OCI-LY3 (cell line): ENCODE results near the gene EFEMP2.

ENCODE experiments used
- H2AFZ ChIP-seq: fragments of 200-600, 300-600 bp; shearing (Covaris generic); 2 replicates; pipeline ENCODE4 v1.6.0; 2014; ENCODE audit warnings: antibody characterized with exemption, low read depth, low read length
- H3K27ac ChIP-seq: fragments of 200-600, 300-600 bp; sonication (generic); 2 replicates; pipeline ENCODE4 v1.5.1; 2014; ENCODE audit warnings: mild to moderate bottlenecking, low read length, moderate library complexity, mixed read lengths
- H3K27me3 ChIP-seq: fragments of 200-600, 300-600 bp; sonication (generic); 2 replicates; pipeline ENCODE4 v1.6.1; 2014; ENCODE audit warnings: low read depth, low read length, mixed read lengths
- H3K36me3 ChIP-seq: fragments of 200-600, 300-600 bp; sonication (generic); replicated peaks from 2 replicates; pipeline ENCODE3; 2014; ENCODE audit warnings: low read depth, low read length, mixed read lengths
- H3K4me1 ChIP-seq: fragments of 300-600, 200-600 bp; sonication (generic); 2 replicates; pipeline ENCODE4 v1.6.1; 2014; ENCODE audit warnings: low read length, mixed read lengths
- H3K4me2 ChIP-seq: fragments of 200-600, 300-600 bp; sonication (generic); 2 replicates; pipeline ENCODE4 v1.6.1; 2014; ENCODE audit warnings: low read length, mixed read lengths
- H3K4me3 ChIP-seq: fragments of 300-600, 200-600 bp; sonication (generic); 2 replicates; pipeline ENCODE4 v1.5.1; 2014; ENCODE audit warnings: antibody characterized with exemption, mild to moderate bottlenecking, low read length, moderate library complexity
- H3K79me2 ChIP-seq: fragments of 300-600, 200-600 bp; shearing (Covaris generic); 2 replicates; pipeline ENCODE4 v1.6.1; 2014; ENCODE audit warnings: mild to moderate bottlenecking, low read length, mixed read lengths
- H3K9ac ChIP-seq: fragments of 300-600, 200-600 bp; shearing (Covaris generic); 2 replicates; pipeline ENCODE4 v1.6.0; 2014; ENCODE audit warnings: mild to moderate bottlenecking, low read length, moderate library complexity
- H3K9me3 ChIP-seq: fragments of 200-600, 300-600 bp; shearing (Covaris generic); 2 replicates; pipeline ENCODE4 v1.6.1; 2014; ENCODE audit warnings: low read length, mixed read lengths; ENCODE audit not compliant: insufficient read depth
- H4K20me1 ChIP-seq: fragments of 200-600, 300-600 bp; sonication (generic); 2 replicates; pipeline ENCODE4 v1.6.1; 2016; ENCODE audit warnings: low read length, mixed read lengths; ENCODE audit not compliant: insufficient read depth
- CTCF ChIP-seq: fragments of 200-600, 300-600 bp; sonication (generic); IDR thresholded peaks from 2 replicates; pipeline ENCODE4 v1.5.1; 2014; ENCODE audit warnings: antibody characterized with exemption, low read length, low read depth
- EZH2phosphoT487 ChIP-seq: fragments of 200-600 bp; shearing (Covaris generic); IDR thresholded peaks from 2 replicates; pipeline ENCODE4 v1.6.1; 2018; ENCODE audit warnings: antibody characterized with exemption, mixed run types, low read depth

EFEMP2 gene

GRCh38 chr11:65865550-65866172, 6.9 kb downstream of the EFEMP2 start:
- Histone ChIP-seq H3K79me2 (peaks cover 19% of the 10 kb centered on the region), H3K4me1 (peaks cover 9% of the 10 kb centered on the region), H3K4me3 (no peak overlapping the region), H3K27ac (no peak overlapping the region), H3K36me3 (peaks cover 65% of the 10 kb centered on the region), H2AFZ (no peak overlapping the region), H3K9me3 (no peaks in the 10 kb centered on the region), H4K20me1 (no peaks in the 10 kb centered on the region; the same call in 1 of the 2 replicates), H3K27me3 (no peaks in the 10 kb centered on the region), H3K9ac (no peak overlapping the region), H3K4me2 (no peak overlapping the region)
- no peak for TF ChIP-seq CTCF
- TF ChIP-seq EZH2phosphoT487: no peak

DNA sequence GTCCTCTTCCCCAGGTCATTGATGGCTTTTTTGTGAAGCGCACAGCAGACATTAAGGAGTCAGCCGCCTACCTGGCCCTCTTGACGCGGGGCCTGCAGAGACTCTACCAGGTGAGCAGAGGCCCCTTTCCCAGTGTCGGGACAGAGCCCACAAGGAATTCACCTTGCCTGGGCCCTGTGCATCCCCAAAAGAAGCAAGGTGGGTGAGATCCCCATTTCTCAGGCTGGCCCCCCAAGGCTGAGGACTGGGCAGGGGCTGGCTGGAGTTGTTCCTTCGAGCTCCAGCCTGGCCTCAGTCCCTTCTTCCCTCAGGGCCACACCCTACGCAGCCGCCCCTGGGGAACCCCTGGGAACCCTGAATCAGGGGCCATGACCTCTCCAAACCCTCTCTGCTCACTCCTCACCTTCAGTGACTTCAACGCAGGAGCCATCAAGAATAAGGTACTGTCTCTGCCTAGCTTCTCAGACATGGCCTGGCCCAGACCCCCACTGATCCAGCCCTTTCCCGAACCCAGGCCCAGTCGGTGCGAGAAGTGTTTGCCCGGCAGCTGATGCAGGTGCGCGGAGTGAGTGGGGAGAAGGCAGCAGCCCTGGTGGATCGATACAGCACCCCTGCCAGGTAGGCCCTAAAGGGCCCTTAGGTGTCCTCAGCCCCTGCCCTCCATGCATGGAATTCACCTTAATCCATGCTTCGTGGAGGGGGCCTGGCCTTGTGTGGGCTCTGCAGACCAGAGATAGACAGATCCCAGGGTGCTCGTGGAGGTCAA, 7.7 kb downstream of the EFEMP2 start:
- no peak overlapping the region for H2AFZ ChIP-seq
- H3K36me3 ChIP-seq: peaks cover 65% of the 10 kb centered on the region
- no peaks in the 10 kb centered on the region; the same call in 1 of the 2 replicates for H4K20me1 ChIP-seq
- no peak overlapping the region for H3K4me3 ChIP-seq
- H3K27me3 ChIP-seq: no peaks in the 10 kb centered on the region
- H3K79me2 ChIP-seq: peaks cover 21% of the 10 kb centered on the region
- TF ChIP-seq EZH2phosphoT487 (no peak), CTCF (no peak)
- no peak overlapping the region for H3K4me2 ChIP-seq
- no peak overlapping the region for H3K9ac ChIP-seq
- H3K27ac ChIP-seq: no peak overlapping the region
- H3K9me3 ChIP-seq: no peaks in the 10 kb centered on the region
- peaks cover 9% of the 10 kb centered on the region for H3K4me1 ChIP-seq

DNA sequence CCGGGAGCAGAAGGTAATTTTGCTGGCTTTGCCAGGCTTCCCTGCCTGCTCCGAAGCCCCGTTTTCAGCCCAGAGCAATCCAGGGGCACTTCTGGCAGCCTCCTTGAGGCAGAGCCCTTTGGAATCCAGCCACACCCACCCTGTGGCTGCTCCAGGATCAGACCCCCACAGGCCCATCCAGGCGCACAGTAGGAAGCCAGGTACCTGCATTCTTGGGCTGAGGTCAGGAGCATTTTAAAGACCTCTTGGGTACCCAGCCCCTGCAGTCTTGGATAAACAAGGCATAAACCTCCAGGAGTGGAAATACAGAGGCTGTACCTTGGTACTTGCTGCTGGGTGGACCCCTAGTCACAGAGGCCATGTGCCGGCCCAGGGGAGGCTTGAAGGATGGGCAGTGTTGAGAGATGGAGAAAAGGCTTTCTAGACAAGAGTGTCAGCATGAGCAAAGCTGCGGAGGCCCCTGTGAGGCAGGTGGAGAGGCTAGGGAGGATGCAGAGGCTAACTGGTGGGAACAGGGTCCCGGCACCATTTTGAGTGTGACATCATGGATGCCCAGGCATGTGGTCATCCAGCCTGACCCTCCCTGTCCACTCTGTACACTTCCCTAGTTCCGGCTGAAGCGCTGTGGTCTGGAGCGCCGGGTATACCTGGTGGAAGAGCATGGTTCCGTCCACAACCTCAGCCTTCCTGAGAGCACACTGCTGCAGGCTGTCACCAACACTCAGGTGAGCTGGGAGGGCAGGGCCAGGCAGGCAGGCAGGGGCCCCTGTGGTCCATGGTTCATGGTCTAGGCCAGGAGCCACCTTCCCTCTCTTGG, 8.5 kb downstream of the EFEMP2 start:
- no peaks in the 10 kb centered on the region for H3K27me3 ChIP-seq
- no peaks in the 10 kb centered on the region; the same call in 1 of the 2 replicates for H4K20me1 ChIP-seq
- H3K4me1 ChIP-seq: peaks cover 9% of the 10 kb centered on the region
- no peaks in the 10 kb centered on the region for H3K9me3 ChIP-seq
- peaks cover 21% of the 10 kb centered on the region for H3K79me2 ChIP-seq
- no peak overlapping the region for H3K4me2 ChIP-seq
- no peak overlapping the region for H3K27ac ChIP-seq
- no peak for TF ChIP-seq CTCF
- TF ChIP-seq EZH2phosphoT487: no peak
- no peak overlapping the region for H3K4me3 ChIP-seq
- H3K36me3 ChIP-seq: peaks cover 65% of the 10 kb centered on the region
- H2AFZ ChIP-seq: no peak overlapping the region
- H3K9ac ChIP-seq: no peak overlapping the region
